B cell (primary cell): ENCODE data around the gene UPF1.

Source experiments
- EZH2 ChIP-seq: IDR thresholded peaks from 2 replicates; pipeline ENCODE4 v1.6.1; 2012; ENCODE audit warnings: borderline replicate concordance, low read depth, mild to moderate bottlenecking, moderate library complexity, low read length; ENCODE audit not compliant: insufficient read depth, poor library complexity, severe bottlenecking
- TF ChIP-seq, protein P1 (sequence below): fragments of 200-600 bp; IDR thresholded peaks from one replicate; pipeline ENCODE4 v1.8.0; 2022; ENCODE audit warnings: antibody characterized with exemption, mild to moderate bottlenecking

DNA sequence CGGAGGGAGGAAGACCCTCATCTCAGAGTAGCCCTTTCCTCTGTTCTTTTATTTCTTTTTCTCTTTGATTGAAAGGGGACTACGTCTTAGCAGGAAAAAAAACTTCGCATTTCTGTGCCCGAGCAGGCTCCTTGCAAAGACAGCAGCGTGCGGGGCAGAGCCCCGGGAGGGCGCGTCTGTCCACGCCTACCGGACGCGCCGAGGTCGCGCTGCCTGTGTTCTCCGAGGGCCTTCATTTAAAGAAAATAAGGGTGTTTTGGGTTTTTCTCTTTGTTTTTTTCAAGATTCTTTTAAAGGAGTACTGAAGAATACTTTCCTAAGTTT, 35.0 kb downstream of the UPF1 start:
- TF ChIP-seq, protein P1, sequence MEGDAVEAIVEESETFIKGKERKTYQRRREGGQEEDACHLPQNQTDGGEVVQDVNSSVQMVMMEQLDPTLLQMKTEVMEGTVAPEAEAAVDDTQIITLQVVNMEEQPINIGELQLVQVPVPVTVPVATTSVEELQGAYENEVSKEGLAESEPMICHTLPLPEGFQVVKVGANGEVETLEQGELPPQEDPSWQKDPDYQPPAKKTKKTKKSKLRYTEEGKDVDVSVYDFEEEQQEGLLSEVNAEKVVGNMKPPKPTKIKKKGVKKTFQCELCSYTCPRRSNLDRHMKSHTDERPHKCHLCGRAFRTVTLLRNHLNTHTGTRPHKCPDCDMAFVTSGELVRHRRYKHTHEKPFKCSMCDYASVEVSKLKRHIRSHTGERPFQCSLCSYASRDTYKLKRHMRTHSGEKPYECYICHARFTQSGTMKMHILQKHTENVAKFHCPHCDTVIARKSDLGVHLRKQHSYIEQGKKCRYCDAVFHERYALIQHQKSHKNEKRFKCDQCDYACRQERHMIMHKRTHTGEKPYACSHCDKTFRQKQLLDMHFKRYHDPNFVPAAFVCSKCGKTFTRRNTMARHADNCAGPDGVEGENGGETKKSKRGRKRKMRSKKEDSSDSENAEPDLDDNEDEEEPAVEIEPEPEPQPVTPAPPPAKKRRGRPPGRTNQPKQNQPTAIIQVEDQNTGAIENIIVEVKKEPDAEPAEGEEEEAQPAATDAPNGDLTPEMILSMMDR, result peak; percentile 68
- no peak for TF ChIP-seq EZH2
